GM23338 (cell line): ENCODE data around the gene CNTNAP2.

Experiments used
- CREB1 ChIP-seq: fragments of 250-450 bp; sonication (Bioruptor Pico); IDR thresholded peaks from 2 replicates; pipeline ENCODE4 v1.5.0; 2020; ENCODE audit warnings: low read depth, mild to moderate bottlenecking, moderate library complexity
- EZH2 ChIP-seq: fragments of 200-600 bp; sonication (generic); IDR thresholded peaks from one replicate; pipeline ENCODE4 v1.8.0; 2017; ENCODE audit warnings: antibody characterized with exemption, mild to moderate bottlenecking, low read depth; ENCODE audit not compliant: unreplicated experiment
- TF ChIP-seq, protein P1 (sequence below), 2 experiments: fragments of 200-600 bp in 1 of 2; sonication (generic) in 1 of 2; conservative IDR thresholded peaks; 2 replicates each; pipeline versions ENCODE4 v1.5.1 to v1.6.1; 2016 to 2017; ENCODE audit warnings: antibody characterized with exemption in 2 of 2, low read depth in 2 of 2, mild to moderate bottlenecking in 2 of 2, moderate library complexity in 1 of 2

DNA sequence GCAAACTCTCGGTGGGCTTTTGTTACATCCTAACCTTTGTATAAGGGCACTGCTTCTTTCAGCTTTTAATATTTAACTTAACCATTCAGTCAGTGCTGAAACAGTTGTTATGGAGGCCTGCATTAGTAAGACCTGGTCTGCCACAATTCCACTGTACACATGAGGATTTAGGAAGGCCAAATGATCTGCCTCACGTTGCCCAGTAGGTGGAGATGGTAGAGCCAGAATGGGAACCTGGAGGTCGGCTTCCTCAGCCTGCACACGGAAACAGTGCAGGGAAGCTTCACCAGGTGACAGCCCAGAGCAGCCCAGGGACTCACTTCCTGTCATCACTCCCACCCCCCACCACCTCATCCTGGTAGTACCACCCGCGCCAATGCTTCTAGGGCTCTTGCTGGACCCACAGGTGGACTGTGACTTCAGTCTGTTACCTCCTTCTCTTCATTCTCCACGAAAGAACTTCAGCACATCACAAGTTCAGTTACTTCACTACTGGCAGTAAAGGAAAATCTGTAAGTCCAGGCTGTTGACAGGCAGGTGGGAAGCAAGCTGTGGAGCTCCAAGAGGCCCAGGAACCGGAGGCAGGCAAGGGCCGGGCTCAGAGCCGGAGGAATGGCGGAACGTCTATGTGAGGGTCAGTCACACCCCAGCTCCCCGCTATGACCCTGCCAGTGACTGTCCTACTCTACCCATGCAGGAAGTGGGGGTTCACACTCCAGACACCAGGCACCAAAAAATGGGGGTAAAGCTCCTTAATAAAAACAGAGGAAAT, 1993.7 kb downstream of the CNTNAP2 start:
- TF ChIP-seq, protein P1, sequence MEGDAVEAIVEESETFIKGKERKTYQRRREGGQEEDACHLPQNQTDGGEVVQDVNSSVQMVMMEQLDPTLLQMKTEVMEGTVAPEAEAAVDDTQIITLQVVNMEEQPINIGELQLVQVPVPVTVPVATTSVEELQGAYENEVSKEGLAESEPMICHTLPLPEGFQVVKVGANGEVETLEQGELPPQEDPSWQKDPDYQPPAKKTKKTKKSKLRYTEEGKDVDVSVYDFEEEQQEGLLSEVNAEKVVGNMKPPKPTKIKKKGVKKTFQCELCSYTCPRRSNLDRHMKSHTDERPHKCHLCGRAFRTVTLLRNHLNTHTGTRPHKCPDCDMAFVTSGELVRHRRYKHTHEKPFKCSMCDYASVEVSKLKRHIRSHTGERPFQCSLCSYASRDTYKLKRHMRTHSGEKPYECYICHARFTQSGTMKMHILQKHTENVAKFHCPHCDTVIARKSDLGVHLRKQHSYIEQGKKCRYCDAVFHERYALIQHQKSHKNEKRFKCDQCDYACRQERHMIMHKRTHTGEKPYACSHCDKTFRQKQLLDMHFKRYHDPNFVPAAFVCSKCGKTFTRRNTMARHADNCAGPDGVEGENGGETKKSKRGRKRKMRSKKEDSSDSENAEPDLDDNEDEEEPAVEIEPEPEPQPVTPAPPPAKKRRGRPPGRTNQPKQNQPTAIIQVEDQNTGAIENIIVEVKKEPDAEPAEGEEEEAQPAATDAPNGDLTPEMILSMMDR (conservative IDR thresholded peaks at IDR 0.05; ENCODE audit: low read depth in 2 of 2), result peak in 1 of 2 experiments; percentile 49; a peak in 2 of 4 replicates
- TF ChIP-seq CREB1 (CRISPR knock-in tag) (no peak), EZH2 (no peak)
